GM12873 (cell line): ENCODE results near the gene NGEF.

Source experiments
- TF ChIP-seq, protein P1 (sequence below): IDR thresholded peaks from 2 replicates; pipeline ENCODE4 v1.5.1; 2012; ENCODE audit warnings: low read depth, mild to moderate bottlenecking, moderate library complexity, low read length, control low read depth; ENCODE audit not compliant: insufficient read depth; ENCODE audit errors: missing control alignments

The NGEF gene

DNA sequence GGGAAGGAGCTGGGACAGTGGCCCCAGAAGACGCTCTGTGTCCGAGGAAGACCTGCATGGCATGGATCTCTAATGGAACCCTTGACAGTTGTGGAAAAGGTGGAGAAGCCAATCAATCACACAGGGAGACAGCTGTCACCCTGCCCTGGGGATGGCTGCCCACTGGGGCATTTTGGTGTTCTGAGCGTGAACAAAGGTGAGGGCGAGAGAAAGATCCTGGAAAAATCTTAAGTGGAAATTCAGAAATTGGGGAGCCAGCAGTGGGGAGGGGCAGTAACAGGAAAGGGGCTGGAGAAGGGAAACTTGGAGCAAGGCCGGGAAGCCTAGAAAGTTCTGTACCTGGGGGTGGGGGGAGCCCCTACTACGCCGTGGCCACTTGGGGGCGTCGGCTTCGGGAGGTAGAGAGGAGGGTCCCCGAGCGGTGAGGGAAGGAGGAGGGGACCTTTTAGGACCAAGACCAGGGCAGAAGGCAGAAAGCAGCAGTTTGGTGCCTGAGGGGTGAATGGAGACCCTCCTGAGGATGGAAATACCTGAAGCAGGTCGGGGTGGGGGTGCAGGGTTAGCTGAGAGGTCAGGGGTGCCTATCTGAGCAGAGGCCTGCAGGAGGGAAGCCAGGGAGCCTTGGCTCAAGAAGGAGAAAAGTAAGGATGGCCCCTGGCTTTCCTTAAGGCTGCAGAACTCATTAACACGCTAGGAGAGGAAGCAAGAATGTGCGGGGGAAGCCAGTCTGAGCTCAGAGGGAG, 30.0 kb downstream of the NGEF start:
- TF ChIP-seq, protein P1, sequence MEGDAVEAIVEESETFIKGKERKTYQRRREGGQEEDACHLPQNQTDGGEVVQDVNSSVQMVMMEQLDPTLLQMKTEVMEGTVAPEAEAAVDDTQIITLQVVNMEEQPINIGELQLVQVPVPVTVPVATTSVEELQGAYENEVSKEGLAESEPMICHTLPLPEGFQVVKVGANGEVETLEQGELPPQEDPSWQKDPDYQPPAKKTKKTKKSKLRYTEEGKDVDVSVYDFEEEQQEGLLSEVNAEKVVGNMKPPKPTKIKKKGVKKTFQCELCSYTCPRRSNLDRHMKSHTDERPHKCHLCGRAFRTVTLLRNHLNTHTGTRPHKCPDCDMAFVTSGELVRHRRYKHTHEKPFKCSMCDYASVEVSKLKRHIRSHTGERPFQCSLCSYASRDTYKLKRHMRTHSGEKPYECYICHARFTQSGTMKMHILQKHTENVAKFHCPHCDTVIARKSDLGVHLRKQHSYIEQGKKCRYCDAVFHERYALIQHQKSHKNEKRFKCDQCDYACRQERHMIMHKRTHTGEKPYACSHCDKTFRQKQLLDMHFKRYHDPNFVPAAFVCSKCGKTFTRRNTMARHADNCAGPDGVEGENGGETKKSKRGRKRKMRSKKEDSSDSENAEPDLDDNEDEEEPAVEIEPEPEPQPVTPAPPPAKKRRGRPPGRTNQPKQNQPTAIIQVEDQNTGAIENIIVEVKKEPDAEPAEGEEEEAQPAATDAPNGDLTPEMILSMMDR = peak; percentile 34

DNA sequence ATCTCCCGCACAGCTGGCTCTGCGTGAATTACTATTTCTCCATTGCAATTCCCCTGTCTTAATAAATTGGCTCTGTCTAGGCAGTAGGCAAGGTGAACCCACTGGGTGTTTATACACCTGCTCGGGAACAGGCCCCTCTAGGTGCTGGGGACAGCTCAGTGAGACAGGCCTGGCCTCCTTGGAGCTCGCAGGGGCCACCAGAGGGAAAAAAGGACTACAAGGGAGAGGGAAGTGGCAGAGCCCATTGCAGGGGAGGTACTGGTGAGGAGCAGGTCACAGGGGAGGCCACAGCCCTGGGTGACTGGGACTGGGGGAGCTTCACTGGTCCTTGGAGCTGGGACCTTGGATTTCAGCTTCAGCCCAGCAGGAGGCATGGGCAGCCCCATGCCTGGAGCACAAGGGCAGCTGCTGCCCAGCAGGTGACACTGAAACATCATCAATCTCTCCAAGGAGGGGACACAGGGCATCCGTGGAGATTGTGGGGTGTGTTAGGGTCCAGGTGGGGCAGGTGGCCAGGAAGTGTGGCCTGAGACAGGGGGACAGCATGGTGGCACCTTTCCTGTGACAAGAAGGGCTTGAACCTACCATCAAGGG, 31.2 kb downstream of the NGEF start:
- TF ChIP-seq, protein P1 = no peak

DNA sequence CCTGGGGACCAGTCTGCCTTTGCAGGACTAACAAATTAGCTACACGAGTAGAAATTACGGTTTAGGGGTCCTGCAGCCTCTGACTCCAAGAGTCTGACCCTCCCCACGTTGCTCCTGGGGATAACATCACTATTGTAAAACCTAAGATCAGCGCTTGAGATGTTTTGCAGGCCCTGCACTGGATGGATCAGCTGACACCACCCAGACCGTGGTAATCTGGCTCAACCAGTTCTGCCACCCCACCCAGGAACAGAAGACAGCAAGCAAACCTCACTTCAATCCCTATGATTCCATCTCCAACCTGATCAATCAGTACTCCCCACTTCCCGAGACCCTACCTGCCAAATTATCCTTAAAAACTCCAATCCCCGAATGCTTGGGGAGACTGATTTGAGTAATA, 31.7 kb downstream of the NGEF start:
- TF ChIP-seq, protein P1 = no peak

DNA sequence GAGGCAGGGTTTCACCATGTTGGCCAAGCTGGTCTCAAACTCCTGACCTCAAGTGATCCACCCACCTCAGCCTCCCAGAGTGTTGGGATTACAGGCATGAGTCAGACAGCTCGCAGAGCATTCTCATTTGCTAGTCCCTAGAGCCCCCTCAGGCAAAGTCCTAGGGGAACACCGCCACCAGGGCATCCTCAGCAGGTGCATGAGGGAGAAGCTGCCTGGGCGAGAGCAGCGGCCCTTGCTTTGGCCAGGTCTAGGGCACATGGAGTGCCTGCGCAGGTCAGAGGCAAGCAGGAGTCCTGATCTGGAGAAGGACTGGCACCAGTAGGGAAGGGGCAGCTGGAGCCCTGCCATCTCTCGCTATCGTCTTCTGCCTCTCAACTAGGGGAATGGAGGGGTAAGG, 32.4 kb downstream of the NGEF start:
- TF ChIP-seq, protein P1 = no peak

DNA sequence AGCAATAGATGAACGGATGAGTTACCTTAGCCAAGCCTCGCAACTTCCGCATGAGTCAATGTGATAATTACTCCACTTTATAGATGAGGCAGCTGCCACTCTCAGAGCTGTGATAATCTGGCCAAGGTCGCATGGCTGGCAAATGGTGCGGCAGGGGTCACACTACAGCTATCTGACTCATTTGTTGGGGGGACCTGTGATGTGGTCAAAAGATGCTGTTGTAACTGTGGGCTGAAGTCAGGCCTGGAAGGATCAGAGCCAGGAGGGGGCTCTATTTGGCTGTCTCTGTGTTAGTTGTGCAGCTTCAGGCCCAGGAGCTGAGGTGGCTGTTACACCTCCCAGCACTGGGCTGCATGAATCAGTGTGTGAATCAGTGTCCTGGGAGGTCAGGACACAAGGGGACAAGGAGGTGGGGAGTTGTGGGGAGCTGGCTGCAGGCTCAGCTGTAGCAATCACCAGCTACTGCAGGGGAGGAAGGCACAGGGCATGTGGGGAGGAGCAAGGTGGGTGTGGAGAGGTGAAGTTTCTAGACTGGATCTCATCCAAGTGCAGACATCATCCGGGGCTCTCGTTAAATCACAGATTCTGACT, 33.1 kb downstream of the NGEF start:
- TF ChIP-seq, protein P1 = peak; percentile 4

DNA sequence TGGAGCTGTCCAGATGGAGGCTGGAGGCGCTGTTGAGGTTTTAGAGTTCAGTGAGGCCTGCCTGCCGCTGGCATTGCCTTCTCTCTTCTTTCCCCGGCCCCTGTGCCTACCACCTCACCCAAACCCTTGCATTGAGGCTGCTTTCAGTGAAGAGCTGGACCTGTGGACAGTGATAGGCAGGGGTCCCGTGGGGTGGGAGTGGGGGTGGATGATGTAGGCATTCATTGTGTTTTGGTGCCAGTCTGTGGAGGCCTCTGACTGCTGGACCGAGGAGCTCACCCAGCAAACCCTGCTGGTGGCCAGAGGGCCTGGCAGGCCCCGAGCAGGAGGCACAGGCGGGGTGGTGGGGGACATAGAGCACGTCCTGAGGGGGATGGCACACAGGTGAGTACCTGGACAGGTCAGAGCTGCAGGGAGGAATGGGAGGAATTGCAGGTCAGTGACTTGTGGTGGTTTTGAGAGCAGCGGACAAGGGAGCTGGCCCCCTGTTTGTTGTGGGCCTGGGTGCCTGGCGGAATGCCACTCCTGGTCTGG, 35.6 kb downstream of the NGEF start:
- TF ChIP-seq, protein P1 = no peak
